Activated CD4-positive, alpha-beta T cell treated with anti-CD3 and anti-CD28 coated beads, Interleukin-2, Interleukin-6, amounts not matched to agents 100 ng/mL and 50 ng/mL, durations not matched to agents 16 hours and 8 hours (primary cell): ENCODE measurements around the gene SLC10A4.
A peak's percentile ranks its signal among the peaks of the same experiment; 100 is the strongest.
"Not testable (repeated sequence)": the region's sequence is repeated elsewhere in the genome, so short reads cannot be mapped to it uniquely, and the experiment has no call there.

Experiments used
- DNase-seq: peaks from one replicate; pipeline ENCODE4 v3.0.0-alpha.2; 2020

Gene SLC10A4

GRCh38 chr4:48483006-48483776, at the start of gene SLC10A4:
Gene SLC10A4 (plus strand): TSS chr4:48483343. CDS start chr4:48483562, 219 bp downstream.
- DNase-seq, result no peak

GRCh38 chr4:48436318-48436717, 46.8 kb upstream of the SLC10A4 start:
- DNase-seq, result no peak

GRCh38 chr4:48439988-48440387, 43.2 kb upstream of the SLC10A4 start:
- no peak for DNase-seq

GRCh38 chr4:48440914-48441313, 42.2 kb upstream of the SLC10A4 start:
- not testable (repeated sequence) for DNase-seq

- DNase-seq, result peak; percentile 21
These were observed 37.4 kb upstream of the SLC10A4 start for GRCh38 chr4:48445704-48446103.

- no peak for DNase-seq
These were observed 36.5 kb upstream of the SLC10A4 start for GRCh38 chr4:48446642-48447041.

GRCh38 chr4:48449151-48449550, 34.0 kb upstream of the SLC10A4 start:
- no peak for DNase-seq

GRCh38 chr4:48450740-48451139, 32.4 kb upstream of the SLC10A4 start:
- DNase-seq, result no peak

- not testable (repeated sequence) for DNase-seq
These were observed 31.5 kb upstream of the SLC10A4 start for GRCh38 chr4:48451656-48452055.

- no peak for DNase-seq
These were observed 28.6 kb upstream of the SLC10A4 start for GRCh38 chr4:48454591-48454990.

GRCh38 chr4:48461000-48461399, 22.1 kb upstream of the SLC10A4 start:
- DNase-seq, result no peak

GRCh38 chr4:48462363-48462762, 20.8 kb upstream of the SLC10A4 start:
- no peak for DNase-seq

- DNase-seq, result no peak
These were observed 15.7 kb upstream of the SLC10A4 start for GRCh38 chr4:48467442-48467841.

- no peak for DNase-seq
These were observed 15.3 kb upstream of the SLC10A4 start for GRCh38 chr4:48467891-48468290.

- no peak for DNase-seq
These were observed 13.0 kb upstream of the SLC10A4 start for GRCh38 chr4:48470137-48470536.

GRCh38 chr4:48470570-48470969, 12.6 kb upstream of the SLC10A4 start:
- peak; percentile 20 for DNase-seq

GRCh38 chr4:48472794-48473193, 10.3 kb upstream of the SLC10A4 start:
- DNase-seq, result no peak

- DNase-seq, result no peak
These were observed 7.4 kb upstream of the SLC10A4 start for GRCh38 chr4:48475770-48476169.

GRCh38 chr4:48478273-48478672, 4.9 kb upstream of the SLC10A4 start:
- no peak for DNase-seq

GRCh38 chr4:48481581-48481980, 1.6 kb upstream of the SLC10A4 start:
- DNase-seq, result no peak

GRCh38 chr4:48483777-48484493, 792 bp downstream of the SLC10A4 start:
- DNase-seq, result no peak

- no peak for DNase-seq
These were observed 1.5 kb downstream of the SLC10A4 start for GRCh38 chr4:48484494-48485168.

GRCh38 chr4:48489683-48490011, 6.5 kb downstream of the SLC10A4 start:
- no peak for DNase-seq
